Measurements from ENCODE around the gene KCNN3. TPM values are rescaled to one million over a fixed set of nuclear protein-coding genes. Genes with fewer than 3 reads are reported as not detected.

Gene KCNN3
- total and polyA plus RNA-seq, 2 of the 13 experiments (the other 11 are each of a cell fraction or from before 2014, with no cell fraction given), result not detected

GRCh38 chr1:154760469-154760933 is 109.6 kb downstream of the KCNN3 start (continued):
- TF ChIP-seq ZNF556 (CRISPR knock-in tag; IDR thresholded peaks at IDR 0.05; ENCODE audit: borderline replicate concordance) (peak; percentile 33; the same call in 1 of the 2 replicates), JUND (CRISPR knock-in tag; IDR thresholded peaks at IDR 0.05) (no peak), SALL1 (CRISPR knock-in tag; IDR thresholded peaks at IDR 0.05) (0 out of 2 replicates have a peak, but pooled peaks have one; percentile 40), FOXA3 (CRISPR knock-in tag; IDR thresholded peaks at IDR 0.05) (no peak), ZNF629 (CRISPR knock-in tag; conservative IDR thresholded peaks at IDR 0.05) (no peak), MBNL3 (CRISPR knock-in tag; conservative IDR thresholded peaks at IDR 0.05) (no peak), KLF16 (CRISPR knock-in tag; IDR thresholded peaks at IDR 0.05) (peak in 1 of 2 experiments; percentile 61; a peak in 1 of 4 replicates), ZNF3 (CRISPR knock-in tag; IDR thresholded peaks at IDR 0.05) (no peak), ZFY (CRISPR knock-in tag; IDR thresholded peaks at IDR 0.05) (peak; percentile 40; the same call in 1 of the 2 replicates), ZSCAN5A (CRISPR knock-in tag; IDR thresholded peaks at IDR 0.05; ENCODE audit: borderline replicate concordance) (no peak), ATF3 (CRISPR knock-in tag; IDR thresholded peaks at IDR 0.05) (no peak), MEIS2 (CRISPR knock-in tag; IDR thresholded peaks at IDR 0.05) (0 out of 2 replicates have a peak, but pooled peaks have one; percentile 43), KDM5B (CRISPR knock-in tag; IDR thresholded peaks at IDR 0.05; ENCODE audit: borderline replicate concordance) (peak; percentile 86), BCL6 (CRISPR knock-in tag; IDR thresholded peaks at IDR 0.05) (no peak), HOXA3 (CRISPR knock-in tag; IDR thresholded peaks at IDR 0.05) (0 out of 2 replicates have a peak, but pooled peaks have one; percentile 12), ZNF768 (CRISPR knock-in tag; IDR thresholded peaks at IDR 0.05) (peak; percentile 31; the same call in 1 of the 2 replicates), ZNF781 (CRISPR knock-in tag; IDR thresholded peaks at IDR 0.05; ENCODE audit: borderline replicate concordance, not compliant biosample characterization) (no peak), HINFP (CRISPR knock-in tag; IDR thresholded peaks at IDR 0.05; ENCODE audit: low read depth) (no peak), DR1 (CRISPR knock-in tag; IDR thresholded peaks at IDR 0.05) (no peak), SMC3 (IDR thresholded peaks at IDR 0.05; ENCODE audit: low read length) (peak; percentile 32; the same call in 1 of the 2 replicates), MEIS1 (CRISPR knock-in tag; IDR thresholded peaks at IDR 0.05; ENCODE audit: borderline replicate concordance) (no peak)
- TF ChIP-seq, protein P1, sequence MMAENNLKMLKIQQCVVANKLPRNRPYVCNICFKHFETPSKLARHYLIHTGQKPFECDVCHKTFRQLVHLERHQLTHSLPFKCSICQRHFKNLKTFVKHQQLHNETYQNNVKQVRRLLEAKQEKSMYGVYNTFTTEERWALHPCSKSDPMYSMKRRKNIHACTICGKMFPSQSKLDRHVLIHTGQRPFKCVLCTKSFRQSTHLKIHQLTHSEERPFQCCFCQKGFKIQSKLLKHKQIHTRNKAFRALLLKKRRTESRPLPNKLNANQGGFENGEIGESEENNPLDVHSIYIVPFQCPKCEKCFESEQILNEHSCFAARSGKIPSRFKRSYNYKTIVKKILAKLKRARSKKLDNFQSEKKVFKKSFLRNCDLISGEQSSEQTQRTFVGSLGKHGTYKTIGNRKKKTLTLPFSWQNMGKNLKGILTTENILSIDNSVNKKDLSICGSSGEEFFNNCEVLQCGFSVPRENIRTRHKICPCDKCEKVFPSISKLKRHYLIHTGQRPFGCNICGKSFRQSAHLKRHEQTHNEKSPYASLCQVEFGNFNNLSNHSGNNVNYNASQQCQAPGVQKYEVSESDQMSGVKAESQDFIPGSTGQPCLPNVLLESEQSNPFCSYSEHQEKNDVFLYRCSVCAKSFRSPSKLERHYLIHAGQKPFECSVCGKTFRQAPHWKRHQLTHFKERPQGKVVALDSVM (CRISPR knock-in tag; IDR thresholded peaks at IDR 0.05), result peak; percentile 54; the same call in 1 of the 2 replicates
- TF ChIP-seq, protein P2, sequence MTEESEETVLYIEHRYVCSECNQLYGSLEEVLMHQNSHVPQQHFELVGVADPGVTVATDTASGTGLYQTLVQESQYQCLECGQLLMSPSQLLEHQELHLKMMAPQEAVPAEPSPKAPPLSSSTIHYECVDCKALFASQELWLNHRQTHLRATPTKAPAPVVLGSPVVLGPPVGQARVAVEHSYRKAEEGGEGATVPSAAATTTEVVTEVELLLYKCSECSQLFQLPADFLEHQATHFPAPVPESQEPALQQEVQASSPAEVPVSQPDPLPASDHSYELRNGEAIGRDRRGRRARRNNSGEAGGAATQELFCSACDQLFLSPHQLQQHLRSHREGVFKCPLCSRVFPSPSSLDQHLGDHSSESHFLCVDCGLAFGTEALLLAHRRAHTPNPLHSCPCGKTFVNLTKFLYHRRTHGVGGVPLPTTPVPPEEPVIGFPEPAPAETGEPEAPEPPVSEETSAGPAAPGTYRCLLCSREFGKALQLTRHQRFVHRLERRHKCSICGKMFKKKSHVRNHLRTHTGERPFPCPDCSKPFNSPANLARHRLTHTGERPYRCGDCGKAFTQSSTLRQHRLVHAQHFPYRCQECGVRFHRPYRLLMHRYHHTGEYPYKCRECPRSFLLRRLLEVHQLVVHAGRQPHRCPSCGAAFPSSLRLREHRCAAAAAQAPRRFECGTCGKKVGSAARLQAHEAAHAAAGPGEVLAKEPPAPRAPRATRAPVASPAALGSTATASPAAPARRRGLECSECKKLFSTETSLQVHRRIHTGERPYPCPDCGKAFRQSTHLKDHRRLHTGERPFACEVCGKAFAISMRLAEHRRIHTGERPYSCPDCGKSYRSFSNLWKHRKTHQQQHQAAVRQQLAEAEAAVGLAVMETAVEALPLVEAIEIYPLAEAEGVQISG (CRISPR knock-in tag; IDR thresholded peaks at IDR 0.05), result peak; percentile 25; the same call in 1 of the 2 replicates

All from HepG2 (cell line).